ENCODE data around the gene ASF1B.
A peak's percentile ranks its signal among the peaks of the same experiment; 100 is the strongest.

ASF1B gene

GRCh38 chr19:14112809-14113385 is 23.5 kb downstream of the ASF1B start:
- H3K4me1 Mint-ChIP-seq, result peaks cover 36% of the 10 kb centered on the region
- no peak for ATAC-seq
- H3K27ac Mint-ChIP-seq, result no peak overlapping the region
- H3K36me3 Mint-ChIP-seq, result no peaks in the 10 kb centered on the region
- H3K27me3 Mint-ChIP-seq, result no peaks in the 10 kb centered on the region
- no peaks in the 10 kb centered on the region for H3K9me3 Mint-ChIP-seq
- no peak overlapping the region for H3K4me3 Mint-ChIP-seq

GRCh38 chr19:14112051-14112808 is 24.2 kb downstream of the ASF1B start:
- Mint-ChIP-seq H3K36me3 (peaks cover 1% of the 10 kb centered on the region), H3K4me1 (peaks cover 36% of the 10 kb centered on the region), H3K27ac (no peak overlapping the region), H3K4me3 (no peak overlapping the region), H3K27me3 (no peaks in the 10 kb centered on the region), H3K9me3 (no peaks in the 10 kb centered on the region)
- ATAC-seq, result no peak

- H3K36me3 Mint-ChIP-seq, result peaks cover 9% of the 10 kb centered on the region
- no peak overlapping the region for H3K4me3 Mint-ChIP-seq
- peaks cover 29% of the 10 kb centered on the region for H3K4me1 Mint-ChIP-seq
- ATAC-seq, result no peak
- H3K9me3 Mint-ChIP-seq, result no peaks in the 10 kb centered on the region
- no peaks in the 10 kb centered on the region for H3K27me3 Mint-ChIP-seq
- peak overlapping the region; percentile 27 for H3K27ac Mint-ChIP-seq
Measured at GRCh38 chr19:14111486-14111885, 24.9 kb downstream of the ASF1B start.

- Mint-ChIP-seq H3K27me3 (no peaks in the 10 kb centered on the region), H3K9me3 (no peaks in the 10 kb centered on the region), H3K36me3 (peaks cover 10% of the 10 kb centered on the region), H3K4me1 (peaks cover 21% of the 10 kb centered on the region), H3K4me3 (no peak overlapping the region), H3K27ac (peak overlapping the region; percentile 27)
- no peak for ATAC-seq
Measured at GRCh38 chr19:14110650-14111049, 25.7 kb downstream of the ASF1B start.

- no peak for ATAC-seq
- Mint-ChIP-seq H3K36me3 (peaks cover 10% of the 10 kb centered on the region), H3K4me1 (no peaks in the 10 kb centered on the region), H3K27me3 (no peaks in the 10 kb centered on the region), H3K27ac (no peak overlapping the region), H3K9me3 (no peaks in the 10 kb centered on the region), H3K4me3 (no peak overlapping the region)
Measured at GRCh38 chr19:14107581-14108461, 28.6 kb downstream of the ASF1B start.

- Mint-ChIP-seq H3K4me1 (no peaks in the 10 kb centered on the region), H3K9me3 (no peaks in the 10 kb centered on the region), H3K36me3 (peaks cover 10% of the 10 kb centered on the region)
Measured at GRCh38 chr19:14106840-14107239, 29.5 kb downstream of the ASF1B start.

GRCh38 chr19:14105680-14106079 is 30.7 kb downstream of the ASF1B start:
- Mint-ChIP-seq H3K4me1 (no peaks in the 10 kb centered on the region), H3K4me3 (no peak overlapping the region), H3K36me3 (peaks cover 13% of the 10 kb centered on the region), H3K27ac (no peak overlapping the region), H3K9me3 (no peaks in the 10 kb centered on the region), H3K27me3 (no peaks in the 10 kb centered on the region)
- ATAC-seq, result no peak

More at GRCh38 chr19:14106840-14107239, 29.5 kb downstream of the ASF1B start:
- peak; percentile 58 for ATAC-seq
- no peak overlapping the region for H3K4me3 Mint-ChIP-seq
- H3K27ac Mint-ChIP-seq, result no peak overlapping the region
- H3K27me3 Mint-ChIP-seq, result no peaks in the 10 kb centered on the region

GRCh38 chr19:14103310-14103709 is 33.1 kb downstream of the ASF1B start:
- no peaks in the 10 kb centered on the region for H3K9me3 Mint-ChIP-seq
- no peak for ATAC-seq
- H3K4me1 Mint-ChIP-seq, result no peaks in the 10 kb centered on the region
- no peaks in the 10 kb centered on the region for H3K27me3 Mint-ChIP-seq
- H3K36me3 Mint-ChIP-seq, result peaks cover 16% of the 10 kb centered on the region
- no peak overlapping the region for H3K4me3 Mint-ChIP-seq
- H3K27ac Mint-ChIP-seq, result no peak overlapping the region

GRCh38 chr19:14102756-14103155 is 33.6 kb downstream of the ASF1B start:
- Mint-ChIP-seq H3K27me3 (no peaks in the 10 kb centered on the region), H3K4me1 (no peaks in the 10 kb centered on the region), H3K9me3 (no peaks in the 10 kb centered on the region), H3K4me3 (no peak overlapping the region), H3K27ac (no peak overlapping the region), H3K36me3 (peaks cover 21% of the 10 kb centered on the region)
- no peak for ATAC-seq

- Mint-ChIP-seq H3K9me3 (no peaks in the 10 kb centered on the region), H3K27ac (no peak overlapping the region), H3K4me1 (no peaks in the 10 kb centered on the region), H3K4me3 (no peak overlapping the region), H3K27me3 (no peaks in the 10 kb centered on the region), H3K36me3 (peaks cover 25% of the 10 kb centered on the region)
- no peak for ATAC-seq
Measured at GRCh38 chr19:14102102-14102696, 34.2 kb downstream of the ASF1B start.

- Mint-ChIP-seq H3K36me3 (peaks cover 26% of the 10 kb centered on the region), H3K4me3 (no peak overlapping the region), H3K27me3 (no peaks in the 10 kb centered on the region), H3K9me3 (no peaks in the 10 kb centered on the region), H3K4me1 (no peaks in the 10 kb centered on the region), H3K27ac (no peak overlapping the region)
- ATAC-seq, result no peak
Measured at GRCh38 chr19:14101003-14101545, 35.3 kb downstream of the ASF1B start.

GRCh38 chr19:14097532-14098151 is 38.7 kb downstream of the ASF1B start:
- Mint-ChIP-seq H3K4me3 (no peak overlapping the region), H3K27me3 (no peaks in the 10 kb centered on the region), H3K36me3 (peaks cover 26% of the 10 kb centered on the region), H3K27ac (no peak overlapping the region), H3K9me3 (peaks cover 3% of the 10 kb centered on the region), H3K4me1 (no peaks in the 10 kb centered on the region)
- no peak for ATAC-seq

- Mint-ChIP-seq H3K27ac (no peak overlapping the region), H3K27me3 (no peaks in the 10 kb centered on the region), H3K36me3 (peaks cover 26% of the 10 kb centered on the region), H3K4me1 (peaks cover 10% of the 10 kb centered on the region), H3K9me3 (peaks cover 3% of the 10 kb centered on the region), H3K4me3 (no peak overlapping the region)
- no peak for ATAC-seq
Measured at GRCh38 chr19:14096272-14096992, 40.0 kb downstream of the ASF1B start.

GRCh38 chr19:14094854-14095253 is 41.5 kb downstream of the ASF1B start:
- no peaks in the 10 kb centered on the region for H3K27me3 Mint-ChIP-seq
- no peak overlapping the region for H3K4me3 Mint-ChIP-seq
- H3K9me3 Mint-ChIP-seq, result peaks cover 3% of the 10 kb centered on the region
- H3K36me3 Mint-ChIP-seq, result peaks cover 20% of the 10 kb centered on the region
- ATAC-seq, result no peak
- H3K4me1 Mint-ChIP-seq, result peaks cover 12% of the 10 kb centered on the region
- H3K27ac Mint-ChIP-seq, result no peak overlapping the region
